Measurements from ENCODE around the gene ZNF552. TPM values are rescaled to one million over a fixed set of nuclear protein-coding genes. Genes with fewer than 3 reads are reported as not detected.
"Not testable (repeated sequence)": the region's sequence is repeated elsewhere in the genome, so short reads cannot be mapped to it uniquely, and the experiment has no call there.

Gene ZNF552
- polyA plus RNA-seq, 1 of the 3 experiments (the other 2 are of a cell fraction) = 3.2 TPM

DNA sequence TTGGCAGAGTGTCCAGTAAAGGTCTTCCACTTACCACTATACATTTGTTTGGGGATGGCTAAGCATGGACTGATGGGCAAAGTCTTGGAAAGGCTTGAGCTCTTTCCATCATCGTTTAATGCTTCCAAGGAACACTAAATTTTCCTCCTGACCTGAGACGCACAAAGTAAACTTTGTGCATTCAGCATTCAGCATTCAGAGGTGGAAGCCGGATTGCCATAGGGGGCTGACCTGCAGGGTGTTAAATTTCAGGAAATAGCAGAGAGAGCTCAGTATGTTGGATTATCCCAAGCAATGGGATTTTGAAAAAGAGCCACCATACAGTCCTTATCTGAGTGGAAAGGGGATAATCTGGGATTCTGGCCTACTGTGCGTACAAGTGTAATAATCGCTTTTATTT lies 14.0 kb downstream of the ZNF552 start (continued):
- TF ChIP-seq IRF3 (IDR thresholded peaks at IDR 0.05; ENCODE audit: low read depth, low read length) (no peak), TCF12 (IDR thresholded peaks at IDR 0.05) (no peak), EZH2phosphoT487 (IDR thresholded peaks at IDR 0.05; ENCODE audit: borderline replicate concordance, low read depth) (no peak), CTCF (IDR thresholded peaks at IDR 0.05) (no peak), FOXJ3 (CRISPR knock-in tag; IDR thresholded peaks at IDR 0.05) (no peak), TEAD4 (IDR thresholded peaks at IDR 0.05; ENCODE audit: borderline replicate concordance, insufficient read depth) (no peak), GATA2 (CRISPR knock-in tag; IDR thresholded peaks at IDR 0.05) (no peak)

GRCh38 chr19:57796580-57796979 lies 18.1 kb downstream of the ZNF552 start:
- H4K20me1 ChIP-seq (ENCODE audit: insufficient read depth); H3K4me3 ChIP-seq (ENCODE audit: low read depth in 2 of 2, low read length in 1 of 2); H3K9ac ChIP-seq; H3K9me3 ChIP-seq; H3K9me2 ChIP-seq; POLR2A ChIA-PET; H3K4me2 ChIP-seq; H3K4me1 ChIP-seq (ENCODE audit: control insufficient read depth in 1 of 2, insufficient read depth in 2 of 2, low read depth in 1 of 2, low read length in 1 of 2); H3K27ac ChIP-seq (ENCODE audit: low read depth in 2 of 2, low read length in 1 of 2); DNase-seq; H3F3A ChIP-seq (replicated peaks; ENCODE audit: insufficient read depth); H3K79me2 ChIP-seq (ENCODE audit: insufficient read depth); CTCF ChIA-PET; H2AFZ ChIP-seq (ENCODE audit: low read depth); H3K27me3 ChIP-seq (ENCODE audit: insufficient read depth): not testable (repeated sequence)
- H3K36me3 ChIP-seq (replicated peaks in 1 of 2; ENCODE audit: control insufficient read depth in 1 of 2, insufficient read depth in 2 of 2, low read length in 1 of 2) = peaks cover 14 to 15% of the 10 kb centered on the region in 2 experiments
- WGBS (ENCODE audit: low lambda C conversion rate) = 100% methylated on average over 1 of the region's 1 CpG

- Histone ChIP-seq H3K27me3 (ENCODE audit: insufficient read depth) (no peaks in the 10 kb centered on the region), H3K9ac (no peak overlapping the region), H3K4me2 (no peak overlapping the region), H2AFZ (ENCODE audit: low read depth) (no peak overlapping the region), H3K79me2 (ENCODE audit: insufficient read depth) (0 out of 2 replicates have a peak, but pooled peaks cover 5% of the 10 kb centered on the region), H3K36me3 (replicated peaks in 1 of 2; ENCODE audit: control insufficient read depth in 1 of 2, insufficient read depth in 2 of 2, low read length in 1 of 2) (peaks cover 4 to 23% of the 10 kb centered on the region in 2 experiments), H4K20me1 (ENCODE audit: insufficient read depth) (no peaks in the 10 kb centered on the region), H3K9me2 (no peaks in the 10 kb centered on the region), H3K27ac (ENCODE audit: low read depth in 2 of 2, low read length in 1 of 2) (no peak overlapping the region), H3K9me3 (no peaks in the 10 kb centered on the region), H3F3A (replicated peaks; ENCODE audit: insufficient read depth) (no peaks in the 10 kb centered on the region), H3K4me1 (ENCODE audit: control insufficient read depth in 1 of 2, insufficient read depth in 2 of 2, low read depth in 1 of 2, low read length in 1 of 2) (no peaks in the 10 kb centered on the region), H3K4me3 (ENCODE audit: low read depth in 2 of 2, low read length in 1 of 2) (no peak overlapping the region; a peak in 1 of 4 replicates)
- TF ChIP-seq POLR2AphosphoS5 (IDR thresholded peaks at IDR 0.05; ENCODE audit: low read depth, low read length) (no peak), YY1 (IDR thresholded peaks at IDR 0.05; ENCODE audit: low read depth) (no peak), REST (IDR thresholded peaks at IDR 0.05; ENCODE audit: low read depth, low read length) (no peak)
- no peak for DNase-seq
- ChIA-PET POLR2A (no interaction called here), CTCF (no interaction called here)
- WGBS (ENCODE audit: low lambda C conversion rate) = 97% methylated on average over 4 of the region's 4 CpGs
Measured at GRCh38 chr19:57789288-57789687, 25.4 kb downstream of the ZNF552 start.
